Measurements from ENCODE around the gene KLF7. TPM values are rescaled to one million over a fixed set of nuclear protein-coding genes. Genes with fewer than 3 reads are reported as not detected.
A peak's percentile ranks its signal among the peaks of the same experiment; 100 is the strongest.

KLF7 gene
- polyA plus RNA-seq, 2 of the 4 experiments (the other 2 are of a cell fraction) = 17.8 to 29.8 TPM

DNA sequence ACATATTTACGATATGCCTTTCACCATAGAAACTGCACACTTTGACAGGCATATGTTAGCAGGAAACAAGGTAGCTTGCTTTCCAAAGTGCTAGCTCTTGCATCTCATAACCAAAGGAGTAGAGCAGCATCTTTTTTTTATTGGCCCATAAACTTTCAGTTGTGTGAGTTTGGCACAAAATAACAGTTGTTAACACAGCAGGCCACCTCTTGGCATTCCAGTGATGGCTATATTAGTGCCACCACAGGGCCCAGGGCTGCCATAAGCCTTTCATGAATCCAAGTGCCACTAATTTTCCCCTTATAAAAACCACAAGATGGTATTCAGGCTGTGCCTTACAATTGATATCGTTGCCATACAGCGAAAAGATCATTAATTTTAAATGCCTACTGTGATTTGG, 40.3 kb upstream of the KLF7 start:
- TF ChIP-seq TP53 (CRISPR knock-in tag; IDR thresholded peaks at IDR 0.05) (no peak), SREBF2 (IDR thresholded peaks at IDR 0.05) (no peak), KDM1A (IDR thresholded peaks at IDR 0.05; ENCODE audit: low read depth) (no peak), CBX8 (IDR thresholded peaks at IDR 0.05) (no peak), RCOR1 (IDR thresholded peaks at IDR 0.05; ENCODE audit: low read depth, low read length) (no peak), ZSCAN20 (CRISPR knock-in tag; IDR thresholded peaks at IDR 0.05) (no peak), RFX5 (IDR thresholded peaks at IDR 0.05) (no peak), BHLHE40 (IDR thresholded peaks at IDR 0.05; ENCODE audit: low read depth, low read length) (no peak), CEBPB (IDR thresholded peaks at IDR 0.05) (no peak), MYC (IDR thresholded peaks at IDR 0.05; ENCODE audit: borderline replicate concordance, low read length) (no peak)
- H3K9me3 ChIP-seq = no peaks in the 10 kb centered on the region
- no peak overlapping the region for H3K4me3 ChIP-seq
- H3K27ac ChIP-seq = no peak overlapping the region
- POLR2A ChIA-PET = no interaction called here
- WGBS (ENCODE audit: missing lambda C conversion rate) = 40% methylated on average over 3 of the region's 3 CpGs
- no peak for DNase-seq (ENCODE audit: low read depth in 1 of 2, low spot score in 1 of 2)
- FAIRE-seq = no peak
- ATAC-seq = no peak
- CTCF ChIA-PET = no interaction called here
- H3K4me1 ChIP-seq = no peaks in the 10 kb centered on the region
- no peak overlapping the region for H3K4me2 ChIP-seq

DNA sequence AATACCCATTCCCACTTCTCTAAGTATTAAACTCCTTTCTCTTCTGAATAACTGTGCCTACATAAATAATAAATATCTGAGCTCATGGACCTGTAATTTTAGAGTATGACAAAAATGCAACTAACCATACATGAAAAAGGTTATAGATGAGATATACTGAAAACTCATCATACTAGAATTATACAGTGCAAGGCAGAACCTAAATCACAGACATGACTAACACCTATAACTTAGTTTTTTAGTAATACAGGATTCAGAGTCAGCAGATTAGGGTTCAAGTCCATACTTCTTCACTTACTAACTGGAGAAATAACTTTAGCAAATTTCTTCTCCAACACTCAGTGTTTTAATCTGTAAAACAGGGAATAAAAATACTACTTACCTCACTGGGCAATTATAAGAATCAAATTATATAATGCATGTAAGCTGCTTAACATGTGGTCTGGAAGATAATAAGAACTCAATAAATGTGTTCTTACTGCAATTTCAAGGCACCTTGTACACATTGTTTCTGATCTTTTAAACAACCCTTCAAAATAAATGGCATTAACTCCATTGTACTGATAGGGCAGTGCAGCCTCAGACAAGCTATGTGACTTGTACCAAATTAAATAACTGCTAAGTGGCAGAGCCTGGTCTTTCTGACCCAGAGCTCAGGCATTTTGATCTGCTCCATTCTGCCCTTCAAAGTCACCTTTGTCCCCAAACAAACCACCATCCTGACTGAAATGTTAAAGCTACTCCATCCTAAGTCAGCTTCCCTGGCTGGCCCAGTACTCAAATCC, 39.6 kb upstream of the KLF7 start:
- H3K4me2 ChIP-seq = no peak overlapping the region
- no peak for FAIRE-seq
- DNase-seq (ENCODE audit: low read depth in 1 of 2, low spot score in 1 of 2) = no peak
- no peak overlapping the region for H3K4me3 ChIP-seq
- no peak for TF ChIP-seq ZC3H11A (IDR thresholded peaks at IDR 0.05)
- TF ChIP-seq, protein P1, sequence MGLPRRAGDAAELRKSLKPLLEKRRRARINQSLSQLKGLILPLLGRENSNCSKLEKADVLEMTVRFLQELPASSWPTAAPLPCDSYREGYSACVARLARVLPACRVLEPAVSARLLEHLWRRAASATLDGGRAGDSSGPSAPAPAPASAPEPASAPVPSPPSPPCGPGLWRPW (IDR thresholded peaks at IDR 0.05) = no peak
- no peak for TF ChIP-seq BHLHE40 (IDR thresholded peaks at IDR 0.05; ENCODE audit: low read depth, low read length)
- TF ChIP-seq EHMT2 (IDR thresholded peaks at IDR 0.05; ENCODE audit: low read depth) = no peak
- TF ChIP-seq NR3C1 (IDR thresholded peaks at IDR 0.05) = no peak
- TF ChIP-seq, protein P2, sequence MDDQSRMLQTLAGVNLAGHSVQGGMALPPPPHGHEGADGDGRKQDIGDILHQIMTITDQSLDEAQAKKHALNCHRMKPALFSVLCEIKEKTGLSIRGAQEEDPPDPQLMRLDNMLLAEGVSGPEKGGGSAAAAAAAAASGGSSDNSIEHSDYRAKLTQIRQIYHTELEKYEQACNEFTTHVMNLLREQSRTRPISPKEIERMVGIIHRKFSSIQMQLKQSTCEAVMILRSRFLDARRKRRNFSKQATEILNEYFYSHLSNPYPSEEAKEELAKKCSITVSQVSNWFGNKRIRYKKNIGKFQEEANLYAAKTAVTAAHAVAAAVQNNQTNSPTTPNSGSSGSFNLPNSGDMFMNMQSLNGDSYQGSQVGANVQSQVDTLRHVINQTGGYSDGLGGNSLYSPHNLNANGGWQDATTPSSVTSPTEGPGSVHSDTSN (IDR thresholded peaks at IDR 0.05) = no peak
- no peak for TF ChIP-seq HOXA7 (CRISPR knock-in tag; IDR thresholded peaks at IDR 0.05)
- TF ChIP-seq GATA3 (IDR thresholded peaks at IDR 0.05; ENCODE audit: borderline replicate concordance) = no peak
- no peak for TF ChIP-seq ESRRA (IDR thresholded peaks at IDR 0.05; ENCODE audit: borderline replicate concordance, low read length)
- no peak for TF ChIP-seq CHD4 (IDR thresholded peaks at IDR 0.05; ENCODE audit: borderline replicate concordance)
- no peak for TF ChIP-seq POLR2AphosphoS2 (conservative IDR thresholded peaks at IDR 0.05; ENCODE audit: low read length)
- TF ChIP-seq CHD2 (IDR thresholded peaks at IDR 0.05; ENCODE audit: low read length, partially characterized antibody) = no peak
- no peak for TF ChIP-seq NFE2L2 (conservative IDR thresholded peaks at IDR 0.05; ENCODE audit: low read length)
- no peak overlapping the region for H3K27ac ChIP-seq
- ChIA-PET POLR2A (no interaction called here), CTCF (interaction anchor here (0.6 to 0.8 kb wide), 2 partner anchors 123 to 268 kb away, joined by 3 to 4 read pairs; no protein-coding TSS in a partner anchor)
- H3K9me3 ChIP-seq = no peaks in the 10 kb centered on the region
- H3K4me1 ChIP-seq = no peaks in the 10 kb centered on the region
- ATAC-seq = no peak

DNA sequence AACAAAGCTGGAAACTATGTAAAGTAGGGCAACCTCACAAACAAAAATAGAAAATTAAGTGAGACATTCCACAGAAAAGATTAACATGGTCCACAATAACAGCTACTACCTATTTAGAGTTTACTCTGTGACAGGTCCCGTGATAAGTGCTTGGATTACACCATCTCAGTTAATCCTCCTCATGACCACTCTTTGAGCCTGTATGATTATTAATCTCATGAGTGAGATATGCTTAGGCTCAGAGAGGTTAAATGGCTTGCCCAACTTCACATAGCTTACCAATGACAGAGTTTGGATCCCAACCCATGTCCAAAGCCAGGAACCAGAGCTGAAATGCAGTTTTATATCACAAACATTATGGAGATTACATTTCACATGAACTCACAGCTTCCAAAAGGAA, 37.3 kb upstream of the KLF7 start:
- ATAC-seq = no peak
- POLR2A ChIA-PET = no interaction called here

More for the DNA sequence above, 37.3 kb upstream of the KLF7 start:
- H3K4me3 ChIP-seq = no peak overlapping the region
- 15% methylated on average over 1 of the region's 1 CpG for WGBS (ENCODE audit: missing lambda C conversion rate)
- no peaks in the 10 kb centered on the region for H3K4me1 ChIP-seq
- H3K4me2 ChIP-seq = no peak overlapping the region
- H3K9me3 ChIP-seq = no peaks in the 10 kb centered on the region
- CTCF ChIA-PET = interaction anchor here (0.6 to 0.8 kb wide), 3 partner anchors 10 to 103 kb away, joined by 3 read pairs; no protein-coding TSS in a partner anchor
- no peak for TF ChIP-seq KDM5A (IDR thresholded peaks at IDR 0.05)
- TF ChIP-seq, protein P3, sequence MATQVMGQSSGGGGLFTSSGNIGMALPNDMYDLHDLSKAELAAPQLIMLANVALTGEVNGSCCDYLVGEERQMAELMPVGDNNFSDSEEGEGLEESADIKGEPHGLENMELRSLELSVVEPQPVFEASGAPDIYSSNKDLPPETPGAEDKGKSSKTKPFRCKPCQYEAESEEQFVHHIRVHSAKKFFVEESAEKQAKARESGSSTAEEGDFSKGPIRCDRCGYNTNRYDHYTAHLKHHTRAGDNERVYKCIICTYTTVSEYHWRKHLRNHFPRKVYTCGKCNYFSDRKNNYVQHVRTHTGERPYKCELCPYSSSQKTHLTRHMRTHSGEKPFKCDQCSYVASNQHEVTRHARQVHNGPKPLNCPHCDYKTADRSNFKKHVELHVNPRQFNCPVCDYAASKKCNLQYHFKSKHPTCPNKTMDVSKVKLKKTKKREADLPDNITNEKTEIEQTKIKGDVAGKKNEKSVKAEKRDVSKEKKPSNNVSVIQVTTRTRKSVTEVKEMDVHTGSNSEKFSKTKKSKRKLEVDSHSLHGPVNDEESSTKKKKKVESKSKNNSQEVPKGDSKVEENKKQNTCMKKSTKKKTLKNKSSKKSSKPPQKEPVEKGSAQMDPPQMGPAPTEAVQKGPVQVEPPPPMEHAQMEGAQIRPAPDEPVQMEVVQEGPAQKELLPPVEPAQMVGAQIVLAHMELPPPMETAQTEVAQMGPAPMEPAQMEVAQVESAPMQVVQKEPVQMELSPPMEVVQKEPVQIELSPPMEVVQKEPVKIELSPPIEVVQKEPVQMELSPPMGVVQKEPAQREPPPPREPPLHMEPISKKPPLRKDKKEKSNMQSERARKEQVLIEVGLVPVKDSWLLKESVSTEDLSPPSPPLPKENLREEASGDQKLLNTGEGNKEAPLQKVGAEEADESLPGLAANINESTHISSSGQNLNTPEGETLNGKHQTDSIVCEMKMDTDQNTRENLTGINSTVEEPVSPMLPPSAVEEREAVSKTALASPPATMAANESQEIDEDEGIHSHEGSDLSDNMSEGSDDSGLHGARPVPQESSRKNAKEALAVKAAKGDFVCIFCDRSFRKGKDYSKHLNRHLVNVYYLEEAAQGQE (IDR thresholded peaks at IDR 0.05) = peak; percentile 67; the same call in 1 of the 2 replicates
- no peak overlapping the region for H3K27ac ChIP-seq
- no peak for DNase-seq (ENCODE audit: low read depth in 1 of 2, low spot score in 1 of 2)
- no peak for FAIRE-seq

All from A549 (cell line).